Measurements from ENCODE around the gene PLEKHM3. TPM values are rescaled to one million over a fixed set of nuclear protein-coding genes. Genes with fewer than 3 reads are reported as not detected.

Gene PLEKHM3
- total RNA-seq, 4 donors from 2014 or later: 22.0 to 29.1 (median 25.0) TPM

- H3K27ac ChIP-seq: no peak overlapping the region
- no peaks in the 10 kb centered on the region for H3K36me3 ChIP-seq
- H3K4me3 ChIP-seq: no peak overlapping the region
- 86 to 96% methylated on average over 1 of the region's 1 CpG for whole genome bisulfite sequencing, 2 donors
- H3K9me3 ChIP-seq: no peaks in the 10 kb centered on the region
- peaks cover 0 to 9% (median 0%) of the 10 kb centered on the region in 4 donors for H3K4me1 ChIP-seq
- no peaks in the 10 kb centered on the region for H3K27me3 ChIP-seq
- DNase-seq (ENCODE audit: low spot score in 2 of 2): no peak
- TF ChIP-seq POLR2A (IDR thresholded peaks at IDR 0.05) (no peak), EP300 (IDR thresholded peaks at IDR 0.05) (no peak), CTCF (IDR thresholded peaks at IDR 0.05) (no peak)
Observed at GRCh38 chr2:207991944-207992343, 33.4 kb downstream of the PLEKHM3 start.

- DNase-seq (ENCODE audit: low spot score in 2 of 2): no peak
- no peak for TF ChIP-seq CTCF (IDR thresholded peaks at IDR 0.05)
- TF ChIP-seq EP300 (IDR thresholded peaks at IDR 0.05): no peak
- no peak for TF ChIP-seq POLR2A (IDR thresholded peaks at IDR 0.05)
- no peaks in the 10 kb centered on the region for H3K9me3 ChIP-seq
Observed at GRCh38 chr2:207990784-207991183, 34.5 kb downstream of the PLEKHM3 start.

DNA sequence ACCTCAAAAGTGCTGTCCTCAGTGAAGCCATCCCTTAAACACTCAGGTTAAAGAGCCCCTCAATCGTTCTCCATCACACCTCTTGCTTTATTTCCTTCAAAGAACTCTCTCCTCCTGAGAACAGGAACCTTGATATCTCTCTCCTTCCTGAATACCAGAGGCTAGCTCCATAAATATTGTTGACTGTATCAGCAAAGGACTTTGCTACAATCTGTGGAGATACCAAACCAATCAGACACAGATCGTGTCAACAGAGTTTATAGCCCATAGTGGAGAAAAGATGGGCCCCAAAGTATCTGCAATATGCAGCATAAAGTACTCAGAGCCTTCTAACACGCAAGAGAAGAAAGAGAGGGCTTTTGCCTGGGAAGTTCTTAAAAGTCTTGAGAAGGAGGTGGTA, 36.4 kb downstream of the PLEKHM3 start:
- no peaks in the 10 kb centered on the region for H3K36me3 ChIP-seq
- WGBS, 2 donors: 94% methylated on average over 3 of the region's 3 CpGs
- TF ChIP-seq CTCF (IDR thresholded peaks at IDR 0.05) (no peak), EP300 (IDR thresholded peaks at IDR 0.05) (no peak), POLR2A (IDR thresholded peaks at IDR 0.05) (no peak)

More at GRCh38 chr2:207990784-207991183, 34.5 kb downstream of the PLEKHM3 start:
- Histone ChIP-seq H3K36me3 (no peaks in the 10 kb centered on the region), H3K4me3 (no peak overlapping the region), H3K4me1 (peaks cover 0 to 4% (median 0%) of the 10 kb centered on the region in 4 donors), H3K27me3 (no peaks in the 10 kb centered on the region), H3K27ac (no peak overlapping the region)

GRCh38 chr2:207987025-207987716, 38.2 kb downstream of the PLEKHM3 start:
- WGBS, 2 donors: 91 to 95% methylated on average over 4 of the region's 4 CpGs
- Histone ChIP-seq H3K27me3 (no peaks in the 10 kb centered on the region), H3K27ac (no peak overlapping the region), H3K36me3 (no peaks in the 10 kb centered on the region), H3K9me3 (no peaks in the 10 kb centered on the region), H3K4me3 (no peak overlapping the region), H3K4me1 (no peaks in the 10 kb centered on the region)
- TF ChIP-seq CTCF (IDR thresholded peaks at IDR 0.05) (no peak), POLR2A (IDR thresholded peaks at IDR 0.05) (no peak), EP300 (IDR thresholded peaks at IDR 0.05) (no peak)
- DNase-seq (ENCODE audit: low spot score in 2 of 2): no peak

More for the DNA sequence above, 36.4 kb downstream of the PLEKHM3 start:
- peaks cover 0 to 4% (median 0%) of the 10 kb centered on the region in 4 donors for H3K4me1 ChIP-seq
- no peaks in the 10 kb centered on the region for H3K9me3 ChIP-seq
- H3K27me3 ChIP-seq: no peaks in the 10 kb centered on the region
- H3K4me3 ChIP-seq: no peak overlapping the region
- DNase-seq (ENCODE audit: low spot score in 2 of 2): no peak
- no peak overlapping the region for H3K27ac ChIP-seq

- no peaks in the 10 kb centered on the region for H3K36me3 ChIP-seq
- TF ChIP-seq EP300 (IDR thresholded peaks at IDR 0.05) (no peak), POLR2A (IDR thresholded peaks at IDR 0.05) (no peak), CTCF (IDR thresholded peaks at IDR 0.05) (no peak)
- H3K27ac ChIP-seq: no peak overlapping the region
- H3K9me3 ChIP-seq: no peaks in the 10 kb centered on the region
- no peak overlapping the region for H3K4me3 ChIP-seq
- DNase-seq (ENCODE audit: low spot score in 2 of 2): no peak
- no peaks in the 10 kb centered on the region for H3K4me1 ChIP-seq
- no peaks in the 10 kb centered on the region for H3K27me3 ChIP-seq
- 96 to 97% methylated on average over 3 of the region's 3 CpGs for WGBS, 2 donors
Observed at GRCh38 chr2:207984765-207985480, 40.4 kb downstream of the PLEKHM3 start.
